HEK293 (cell line): ENCODE data around the gene ERICH6B.
"Not testable (repeated sequence)": the region's sequence is repeated elsewhere in the genome, so short reads cannot be mapped to it uniquely, and the experiment has no call there.

Experiments used
- CTCF ChIA-PET: fragments of 350-600 bp; formaldehyde crosslinking; extraction: SDS; loops from one replicate; lab custom pipeline; 2021; ENCODE audit warnings: antibody characterized with exemption; lab: Yijun Ruan, JAX
- POLR2A ChIA-PET: fragments of 300-600 bp; formaldehyde crosslinking; extraction: SDS; loops from one replicate; lab custom pipeline; 2020; ENCODE audit warnings: antibody characterized with exemption, inconsistent platforms; lab: Yijun Ruan, JAX
- H3K27ac ChIP-seq: fragments of 200-500 bp; sonication (Bioruptor generic); 2 replicates; pipeline ENCODE4 v1.5.1; 2014; ENCODE audit warnings: low read depth, low read length, control low read depth, inconsistent platforms; ENCODE audit errors: extremely low read depth
- H3K36me3 ChIP-seq, 2 experiments: fragments of 200-500 bp in 1 of 2; sonication (Bioruptor generic) in 1 of 2; 1 replicate in 1 of 2; 2 replicates in 1 of 2; pipeline ENCODE4 v1.5.1; 2014 to 2017; ENCODE audit warnings: inconsistent platforms in 2 of 2, low read length in 2 of 2; ENCODE audit not compliant: control insufficient read depth in 2 of 2, insufficient read depth in 1 of 2
- H3K4me1 ChIP-seq: fragments of 200-500 bp; sonication (Bioruptor generic); 2 replicates; pipeline ENCODE4 v1.5.1; 2014; ENCODE audit warnings: mild to moderate bottlenecking, low read length, inconsistent platforms; ENCODE audit not compliant: control insufficient read depth, insufficient read depth
- H3K4me3 ChIP-seq: 2 replicates; pipeline ENCODE4 v1.5.1; 2011; ENCODE audit warnings: low read depth, mild to moderate bottlenecking, control low read depth, low read length, moderate library complexity
- H3K9me3 ChIP-seq: fragments of 200-500 bp; sonication (Bioruptor generic); 2 replicates; pipeline ENCODE4 v1.5.1; 2014; ENCODE audit warnings: low read depth, low read length, inconsistent platforms; ENCODE audit not compliant: control insufficient read depth, insufficient read depth
- GFI1B ChIP-seq: fragments of 450-650 bp; formaldehyde crosslinking; IDR thresholded peaks from 2 replicates; pipeline ENCODE4 v1.5.1; 2016; ENCODE audit warnings: missing biosample characterization, missing genetic modification characterization
- IKZF3 ChIP-seq: fragments of 450-650 bp; IDR thresholded peaks from 2 replicates; pipeline ENCODE4 v1.5.0; 2018; ENCODE audit warnings: missing biosample characterization, mild to moderate bottlenecking, missing genetic modification characterization, moderate library complexity
- SETDB1 ChIP-seq: IDR thresholded peaks from one replicate; pipeline ENCODE4 v1.6.1; 2017; ENCODE audit warnings: mild to moderate bottlenecking, low read length, moderate library complexity, mixed read lengths; ENCODE audit not compliant: insufficient read length
- YY1 ChIP-seq: fragments of 450-650 bp; formaldehyde crosslinking; IDR thresholded peaks from 2 replicates; pipeline ENCODE4 v1.5.1; 2018; ENCODE audit warnings: missing biosample characterization, missing genetic modification characterization
- ZFP37 ChIP-seq: fragments of 450-650 bp; formaldehyde crosslinking; IDR thresholded peaks from 2 replicates; pipeline ENCODE4 v1.5.1; 2016; ENCODE audit warnings: missing biosample characterization, missing genetic modification characterization
- ZNF133 ChIP-seq: fragments of 450-650 bp; formaldehyde crosslinking; IDR thresholded peaks from 2 replicates; pipeline ENCODE4 v1.5.1; 2016; ENCODE audit warnings: missing biosample characterization, missing genetic modification characterization
- ZNF184 ChIP-seq: fragments of 450-650 bp; IDR thresholded peaks from 2 replicates; pipeline ENCODE4 v1.5.1; 2018; ENCODE audit warnings: missing biosample characterization, mild to moderate bottlenecking, missing genetic modification characterization
- ZNF19 ChIP-seq: fragments of 450-650 bp; formaldehyde crosslinking; IDR thresholded peaks from 2 replicates; pipeline ENCODE4; 2016; ENCODE audit warnings: missing biosample characterization, missing genetic modification characterization, low read depth
- ZNF2 ChIP-seq: fragments of 450-650 bp; formaldehyde crosslinking; IDR thresholded peaks from 2 replicates; pipeline ENCODE4 v1.5.1; 2016; ENCODE audit warnings: missing biosample characterization, missing genetic modification characterization
- ZNF26 ChIP-seq: fragments of 450-650 bp; formaldehyde crosslinking; IDR thresholded peaks from 2 replicates; pipeline ENCODE4 v1.5.1; 2016; ENCODE audit warnings: missing biosample characterization, missing genetic modification characterization
- ZNF521 ChIP-seq: fragments of 450-650 bp; formaldehyde crosslinking; IDR thresholded peaks from 2 replicates; pipeline ENCODE4 v1.5.1; 2017; ENCODE audit warnings: missing biosample characterization, mild to moderate bottlenecking, missing genetic modification characterization
- ZNF529 ChIP-seq: fragments of 450-650 bp; formaldehyde crosslinking; IDR thresholded peaks from 2 replicates; pipeline ENCODE4 v1.5.1; 2017; ENCODE audit warnings: missing genetic modification characterization, missing biosample characterization; ENCODE audit not compliant: insufficient replicate concordance
- ZNF549 ChIP-seq: fragments of 450-650 bp; IDR thresholded peaks from 2 replicates; pipeline ENCODE4 v1.5.1; 2018; ENCODE audit warnings: missing biosample characterization, missing genetic modification characterization, mild to moderate bottlenecking, inconsistent platforms, moderate library complexity
- ZNF560 ChIP-seq: fragments of 450-650 bp; formaldehyde crosslinking; IDR thresholded peaks from 2 replicates; pipeline ENCODE4 v1.5.1; 2017; ENCODE audit warnings: missing biosample characterization, missing genetic modification characterization, borderline replicate concordance
- ZNF610 ChIP-seq: fragments of 450-650 bp; formaldehyde crosslinking; IDR thresholded peaks from 2 replicates; pipeline ENCODE4 v1.5.1; 2016; ENCODE audit warnings: missing biosample characterization, missing genetic modification characterization, borderline replicate concordance
- ZNF747 ChIP-seq: fragments of 450-650 bp; formaldehyde crosslinking; IDR thresholded peaks from 2 replicates; pipeline ENCODE4 v1.5.1; 2016; ENCODE audit warnings: missing biosample characterization, missing genetic modification characterization
- ZNF76 ChIP-seq: fragments of 450-650 bp; formaldehyde crosslinking; IDR thresholded peaks from 2 replicates; pipeline ENCODE4; 2016; ENCODE audit warnings: low read depth, missing biosample characterization, missing genetic modification characterization, borderline replicate concordance
- ZNF777 ChIP-seq: fragments of 450-650 bp; formaldehyde crosslinking; IDR thresholded peaks from 2 replicates; pipeline ENCODE4 v1.5.1; 2017; ENCODE audit warnings: missing biosample characterization, missing genetic modification characterization, borderline replicate concordance
- ZNF785 ChIP-seq: fragments of 450-650 bp; formaldehyde crosslinking; IDR thresholded peaks from 2 replicates; pipeline ENCODE4 v1.5.1; 2016; ENCODE audit warnings: missing biosample characterization, missing genetic modification characterization
- TF ChIP-seq, protein P1 (sequence below): fragments of 450-650 bp; formaldehyde crosslinking; IDR thresholded peaks from 2 replicates; pipeline ENCODE4 v1.5.1; 2016; ENCODE audit warnings: missing biosample characterization, missing genetic modification characterization
- TF ChIP-seq, protein P2 (sequence below): fragments of 450-650 bp; formaldehyde crosslinking; IDR thresholded peaks from 2 replicates; pipeline ENCODE4 v1.5.1; 2016; ENCODE audit warnings: missing biosample characterization, missing genetic modification characterization
- TF ChIP-seq, protein P3 (sequence below): fragments of 450-650 bp; formaldehyde crosslinking; IDR thresholded peaks from 2 replicates; pipeline ENCODE4 v1.5.1; 2016; ENCODE audit warnings: missing biosample characterization, missing genetic modification characterization

ERICH6B gene

GRCh38 chr13:45654633-45655349 is 39.3 kb upstream of the ERICH6B start:
- CTCF ChIA-PET = no interaction called here
- Histone ChIP-seq H3K4me1 (no peaks in the 10 kb centered on the region), H3K27ac (no peak overlapping the region)
- no peak for TF ChIP-seq ZNF785 (tag by site-specific recombination)
- TF ChIP-seq ZFP37 (tag by site-specific recombination) = no peak
- TF ChIP-seq ZNF777 (tag by site-specific recombination) = no peak
- TF ChIP-seq ZNF560 = no peak
- TF ChIP-seq ZNF133 (tag by site-specific recombination) = no peak
- TF ChIP-seq ZNF19 (tag by site-specific recombination) = no peak
- no peak for TF ChIP-seq ZNF747 (tag by site-specific recombination)
- TF ChIP-seq ZNF549 = no peak
- TF ChIP-seq, protein P1, sequence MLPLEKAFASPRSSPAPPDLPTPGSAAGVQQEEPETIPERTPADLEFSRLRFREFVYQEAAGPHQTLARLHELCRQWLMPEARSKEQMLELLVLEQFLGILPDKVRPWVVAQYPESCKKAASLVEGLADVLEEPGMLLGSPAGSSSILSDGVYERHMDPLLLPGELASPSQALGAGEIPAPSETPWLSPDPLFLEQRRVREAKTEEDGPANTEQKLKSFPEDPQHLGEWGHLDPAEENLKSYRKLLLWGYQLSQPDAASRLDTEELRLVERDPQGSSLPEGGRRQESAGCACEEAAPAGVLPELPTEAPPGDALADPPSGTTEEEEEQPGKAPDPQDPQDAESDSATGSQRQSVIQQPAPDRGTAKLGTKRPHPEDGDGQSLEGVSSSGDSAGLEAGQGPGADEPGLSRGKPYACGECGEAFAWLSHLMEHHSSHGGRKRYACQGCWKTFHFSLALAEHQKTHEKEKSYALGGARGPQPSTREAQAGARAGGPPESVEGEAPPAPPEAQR = no peak
- TF ChIP-seq SETDB1 = no peak
- no peak for TF ChIP-seq ZNF2 (tag by site-specific recombination)
- TF ChIP-seq GFI1B = no peak
- no peak for TF ChIP-seq ZNF521
- TF ChIP-seq IKZF3 = no peak
- no peak for TF ChIP-seq ZNF76 (tag by site-specific recombination)
- TF ChIP-seq, protein P2, sequence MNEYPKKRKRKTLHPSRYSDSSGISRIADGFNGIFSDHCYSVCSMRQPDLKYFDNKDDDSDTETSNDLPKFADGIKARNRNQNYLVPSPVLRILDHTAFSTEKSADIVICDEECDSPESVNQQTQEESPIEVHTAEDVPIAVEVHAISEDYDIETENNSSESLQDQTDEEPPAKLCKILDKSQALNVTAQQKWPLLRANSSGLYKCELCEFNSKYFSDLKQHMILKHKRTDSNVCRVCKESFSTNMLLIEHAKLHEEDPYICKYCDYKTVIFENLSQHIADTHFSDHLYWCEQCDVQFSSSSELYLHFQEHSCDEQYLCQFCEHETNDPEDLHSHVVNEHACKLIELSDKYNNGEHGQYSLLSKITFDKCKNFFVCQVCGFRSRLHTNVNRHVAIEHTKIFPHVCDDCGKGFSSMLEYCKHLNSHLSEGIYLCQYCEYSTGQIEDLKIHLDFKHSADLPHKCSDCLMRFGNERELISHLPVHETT = no peak
- TF ChIP-seq, protein P3, sequence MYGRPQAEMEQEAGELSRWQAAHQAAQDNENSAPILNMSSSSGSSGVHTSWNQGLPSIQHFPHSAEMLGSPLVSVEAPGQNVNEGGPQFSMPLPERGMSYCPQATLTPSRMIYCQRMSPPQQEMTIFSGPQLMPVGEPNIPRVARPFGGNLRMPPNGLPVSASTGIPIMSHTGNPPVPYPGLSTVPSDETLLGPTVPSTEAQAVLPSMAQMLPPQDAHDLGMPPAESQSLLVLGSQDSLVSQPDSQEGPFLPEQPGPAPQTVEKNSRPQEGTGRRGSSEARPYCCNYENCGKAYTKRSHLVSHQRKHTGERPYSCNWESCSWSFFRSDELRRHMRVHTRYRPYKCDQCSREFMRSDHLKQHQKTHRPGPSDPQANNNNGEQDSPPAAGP (tag by site-specific recombination) = no peak
- TF ChIP-seq, all 188 proteins: peak for 0
- Histone ChIP-seq H3K4me3 (no peak overlapping the region), H3K9me3 (no peaks in the 10 kb centered on the region), H3K36me3 (no peaks in the 10 kb centered on the region)
- POLR2A ChIA-PET = no interaction called here

DNA sequence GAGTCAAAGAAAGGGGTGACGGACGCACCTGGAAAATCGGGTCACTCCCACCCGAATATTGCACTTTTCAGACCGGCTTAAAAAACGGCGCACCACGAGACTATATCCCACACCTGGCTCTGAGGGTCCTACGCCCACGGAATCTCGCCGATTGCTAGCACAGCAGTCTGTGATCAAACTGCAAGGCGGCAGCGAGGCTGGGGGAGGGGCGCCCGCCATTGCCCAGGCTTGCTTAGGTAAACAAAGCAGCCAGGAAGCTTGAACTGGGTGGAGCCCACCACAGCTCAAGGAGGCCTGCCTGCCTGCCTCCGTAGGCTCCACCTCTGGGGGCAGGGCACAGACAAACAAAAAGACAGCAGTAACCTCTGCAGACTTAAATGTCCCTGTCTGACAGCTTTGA is 29.7 kb upstream of the ERICH6B start:
- CTCF ChIA-PET, H3K9me3 ChIP-seq, H3K4me1 ChIP-seq, POLR2A ChIA-PET, H3K4me3 ChIP-seq, H3K27ac ChIP-seq, H3K36me3 ChIP-seq: not testable (repeated sequence)
- TF ChIP-seq YY1 (tag by site-specific recombination) = 0 out of 2 replicates have a peak, but pooled peaks have one; percentile 17

- H3K36me3 ChIP-seq, H3K27ac ChIP-seq, POLR2A ChIA-PET, H3K4me1 ChIP-seq, H3K9me3 ChIP-seq, H3K4me3 ChIP-seq, CTCF ChIA-PET: not testable (repeated sequence)
- peak; percentile 35; the same call in 1 of the 2 replicates for TF ChIP-seq ZNF26 (tag by site-specific recombination)
- TF ChIP-seq ZNF184 = 0 out of 2 replicates have a peak, but pooled peaks have one; percentile 21
- TF ChIP-seq ZNF529 = peak; percentile 49
- TF ChIP-seq SETDB1 = peak; percentile 96
- TF ChIP-seq ZNF610 (tag by site-specific recombination) = 0 out of 2 replicates have a peak, but pooled peaks have one; percentile 24
Measured at GRCh38 chr13:45642159-45642558, 26.6 kb upstream of the ERICH6B start.
